Omental fat pad (tissue), 4 donors: ENCODE data around the gene CCDC196. TPM values are rescaled to one million over a fixed set of nuclear protein-coding genes. Genes with fewer than 3 reads are reported as not detected.

Source experiments
- ATAC-seq: fragments of 150-250 bp; one replicate; pipeline ENCODE4 v1.9.1; 2016; ENCODE audit warnings: mild to moderate bottlenecking, moderate library complexity; ENCODE audit not compliant: low FRiP score
- DNase-seq: peaks from one replicate; pipeline ENCODE4 v3.0.0-alpha.2; 2019; ENCODE audit warnings: low spot score
- CTCF ChIP-seq, 3 donors: fragments of 450-650 bp; IDR thresholded peaks; one replicate each; pipeline ENCODE4 v1.5.1; 2016 to 2017; ENCODE audit warnings: antibody characterized with exemption in 3 of 3, mild to moderate bottlenecking in 3 of 3, moderate library complexity in 2 of 3
- total RNA-seq, 4 donors: library from RNA; depleted of rRNA; stranded (reverse); fragments of >200 nt; gene quantifications; one replicate each; pipeline ENCODE4 v1.1.0, GENCODE V29; 2016

Gene CCDC196
- total RNA-seq, 4 donors from 2014 or later: not detected

GRCh38 chr14:66453469-66453868 is 32.7 kb upstream of the CCDC196 start:
- DNase-seq: no peak
- no peak for TF ChIP-seq CTCF (IDR thresholded peaks at IDR 0.05)
- ATAC-seq: no peak

- no peak for TF ChIP-seq CTCF (IDR thresholded peaks at IDR 0.05)
- ATAC-seq: no peak
- no peak for DNase-seq
Observed at GRCh38 chr14:66459603-66460002, 26.6 kb upstream of the CCDC196 start.

GRCh38 chr14:66464261-66464660 is 21.9 kb upstream of the CCDC196 start:
- TF ChIP-seq CTCF (IDR thresholded peaks at IDR 0.05): no peak
- no peak for DNase-seq

GRCh38 chr14:66468778-66469367 is 17.3 kb upstream of the CCDC196 start:
- DNase-seq: no peak
- no peak for ATAC-seq
- no peak for TF ChIP-seq CTCF (IDR thresholded peaks at IDR 0.05)

More at GRCh38 chr14:66464261-66464660, 21.9 kb upstream of the CCDC196 start:
- no peak for ATAC-seq

- DNase-seq (no peak), ATAC-seq (no peak)
- no peak for TF ChIP-seq CTCF (IDR thresholded peaks at IDR 0.05)
Observed at GRCh38 chr14:66471584-66471983, 14.6 kb upstream of the CCDC196 start.

- TF ChIP-seq CTCF (IDR thresholded peaks at IDR 0.05): no peak
- DNase-seq (no peak), ATAC-seq (no peak)
Observed at GRCh38 chr14:66472251-66472650, 13.9 kb upstream of the CCDC196 start.

- ATAC-seq: no peak
- no peak for TF ChIP-seq CTCF (IDR thresholded peaks at IDR 0.05)
Observed at GRCh38 chr14:66473223-66473622, 12.9 kb upstream of the CCDC196 start.

More at GRCh38 chr14:66473223-66473622, 12.9 kb upstream of the CCDC196 start:
- DNase-seq: no peak
